NCI-H2196 (cell line): ENCODE data around the gene PCDHA4.
A peak's percentile ranks its signal among the peaks of the same experiment; 100 is the strongest.
"Not testable (repeated sequence)": the region's sequence is repeated elsewhere in the genome, so short reads cannot be mapped to it uniquely, and the experiment has no call there.

ENCODE experiments used
- DNase-seq: peaks from one replicate; lab custom pipeline; 2025; ENCODE audit not compliant: unreplicated experiment; lab: John Stamatoyannopoulos, UW

Gene PCDHA4

GRCh38 chr5:140821375-140822280 is 14.8 kb downstream of the PCDHA4 start, which contains the start of gene PCDHA5:
PCDHA5 (plus strand) TSS chr5:140821613.
- no peak for DNase-seq

- no peak for DNase-seq
Measured at GRCh38 chr5:140822281-140822629, 15.4 kb downstream of the PCDHA4 start.

GRCh38 chr5:140822969-140823368 is 16.1 kb downstream of the PCDHA4 start:
- not testable (repeated sequence) for DNase-seq

- no peak for DNase-seq
Measured at GRCh38 chr5:140823475-140823874, 16.6 kb downstream of the PCDHA4 start.

GRCh38 chr5:140827704-140828361 is 21.0 kb downstream of the PCDHA4 start, which contains the start of gene PCDHA6:
PCDHA6 (plus strand) TSS chr5:140827960; CDS start chr5:140828092, 132 bp downstream.
- no peak for DNase-seq

GRCh38 chr5:140828362-140828737 is 21.5 kb downstream of the PCDHA4 start:
- DNase-seq: no peak

- not testable (repeated sequence) for DNase-seq
Measured at GRCh38 chr5:140829511-140830501, 22.9 kb downstream of the PCDHA4 start.

GRCh38 chr5:140833993-140834392 is 27.1 kb downstream of the PCDHA4 start, which contains the start of gene PCDHA7:
PCDHA7 (plus strand) TSS chr5:140834269; CDS start chr5:140834384, 115 bp downstream.
- DNase-seq: no peak

GRCh38 chr5:140834439-140835008 is 27.7 kb downstream of the PCDHA4 start:
- DNase-seq: not testable (repeated sequence)

- no peak for DNase-seq
Measured at GRCh38 chr5:140835622-140836510, 29.0 kb downstream of the PCDHA4 start.

GRCh38 chr5:140840978-140841962 is 34.4 kb downstream of the PCDHA4 start, which contains the start of gene PCDHA8:
PCDHA8 (plus strand) TSS chr5:140841187; CDS start chr5:140841322, 135 bp downstream.
- peak; percentile 35 for DNase-seq

GRCh38 chr5:140842798-140843733 is 36.2 kb downstream of the PCDHA4 start:
- DNase-seq: no peak

- not testable (repeated sequence) for DNase-seq
Measured at GRCh38 chr5:140848139-140849102, 41.6 kb downstream of the PCDHA4 start, which contains the start of gene PCDHA9. PCDHA9 (plus strand) TSS chr5:140848382; CDS start chr5:140848496, 114 bp downstream.

GRCh38 chr5:140849831-140850634 is 43.2 kb downstream of the PCDHA4 start:
- DNase-seq: not testable (repeated sequence)
